Measurements from ENCODE around the gene SMYD1.

The SMYD1 gene

DNA sequence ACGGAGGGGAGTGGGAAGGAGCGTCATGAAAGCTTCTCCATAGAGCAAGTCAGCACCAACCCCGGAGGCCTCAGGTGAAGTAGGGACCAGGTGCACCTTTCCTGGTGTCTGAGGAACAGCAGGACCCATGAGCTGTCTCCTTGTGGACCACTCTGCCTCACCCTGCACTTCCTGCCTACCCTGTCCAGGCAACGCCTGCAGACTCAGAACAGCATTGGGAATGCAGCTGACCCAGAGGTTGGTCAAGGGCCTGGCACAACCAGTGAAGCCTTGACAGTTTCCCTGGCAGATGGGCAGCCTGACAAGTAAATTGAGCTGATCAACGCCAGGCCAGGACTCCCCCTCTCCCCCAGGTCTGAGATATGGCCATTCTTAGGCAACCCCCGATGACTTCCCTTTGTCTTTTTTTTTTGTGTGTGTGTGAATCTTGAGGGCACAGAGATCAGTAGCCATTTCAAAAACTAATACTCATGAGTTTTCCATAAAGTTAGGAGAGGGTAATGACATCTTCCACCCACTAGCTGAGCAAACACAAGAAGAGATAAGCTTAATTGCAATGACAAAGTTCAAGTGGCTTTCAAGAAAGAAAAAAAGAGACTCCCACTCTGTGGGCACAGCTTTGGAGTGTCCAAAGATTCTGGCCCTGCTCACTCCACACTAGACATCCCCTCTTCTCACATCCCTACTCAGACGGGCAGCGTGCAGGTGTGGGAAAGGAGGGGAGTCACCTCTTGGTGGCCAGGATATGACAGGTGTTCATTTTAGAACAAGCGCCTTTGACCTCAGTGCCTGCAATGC is 63.8 kb downstream of the SMYD1 start:
- Histone ChIP-seq H2BK5ac (ENCODE audit: low read length) (no peak overlapping the region), H3K18ac (ENCODE audit: low read length) (peak overlapping the region; percentile 40), H3K14ac (ENCODE audit: low read length) (peak overlapping the region; percentile 25), H3K4me2 (ENCODE audit: insufficient read depth, low read length, poor library complexity, severe bottlenecking) (no peak overlapping the region), H3K9ac (ENCODE audit: low read depth, low read length, poor library complexity) (no peak overlapping the region), H3K4me3 (ENCODE audit: low read length in 2 of 2) (peak overlapping the region in 1 of 2 donors; percentile 10), H3K27me3 (ENCODE audit: control insufficient read depth in 3 of 3, insufficient read depth in 3 of 3, low read depth in 1 of 3, low read length in 3 of 3) (peaks cover 0 to 5% (median 0%) of the 10 kb centered on the region in 3 experiments), H3K79me1 (ENCODE audit: low read depth, low read length) (no peaks in the 10 kb centered on the region), H2BK12ac (ENCODE audit: low read length) (no peak overlapping the region), H2AK5ac (ENCODE audit: low read depth, low read length) (peak overlapping the region; percentile 28), H3K23ac (ENCODE audit: low read depth, low read length, poor library complexity) (no peak overlapping the region), H4K8ac (ENCODE audit: low read depth, low read length) (no peak overlapping the region), H2BK15ac (ENCODE audit: low read length) (no peak overlapping the region), H2BK120ac (ENCODE audit: low read depth, low read length) (peak overlapping the region; percentile 11), H3K4ac (ENCODE audit: low read length) (no peak overlapping the region), H3K27ac (replicated peaks; ENCODE audit: low read length) (no peak overlapping the region), H3K4me1 (ENCODE audit: control insufficient read depth in 2 of 2, insufficient read depth in 1 of 2, low read depth in 1 of 2, low read length in 2 of 2) (no peaks in the 10 kb centered on the region), H4K91ac (ENCODE audit: low read depth, low read length, poor library complexity) (no peak overlapping the region), H2AFZ (ENCODE audit: low read length) (no peak overlapping the region), H3K36me3 (replicated peaks in 1 of 2; ENCODE audit: control insufficient read depth in 2 of 2, insufficient read depth in 2 of 2, low read length in 2 of 2) (no peaks in the 10 kb centered on the region), H3K9me3 (replicated peaks in 1 of 2; ENCODE audit: control insufficient read depth in 2 of 2, insufficient read depth in 1 of 2, low read depth in 1 of 2, low read length in 2 of 2) (no peaks in the 10 kb centered on the region)
- no CpG with 5 or more reads among the region's 9 CpGs for WGBS, 2 donors (ENCODE audit: extremely low coverage in 2 of 2, insufficient read length in 2 of 2, insufficient replicate concordance in 1 of 2)
- DNase-seq (ENCODE audit: low spot score) = no peak

DNA sequence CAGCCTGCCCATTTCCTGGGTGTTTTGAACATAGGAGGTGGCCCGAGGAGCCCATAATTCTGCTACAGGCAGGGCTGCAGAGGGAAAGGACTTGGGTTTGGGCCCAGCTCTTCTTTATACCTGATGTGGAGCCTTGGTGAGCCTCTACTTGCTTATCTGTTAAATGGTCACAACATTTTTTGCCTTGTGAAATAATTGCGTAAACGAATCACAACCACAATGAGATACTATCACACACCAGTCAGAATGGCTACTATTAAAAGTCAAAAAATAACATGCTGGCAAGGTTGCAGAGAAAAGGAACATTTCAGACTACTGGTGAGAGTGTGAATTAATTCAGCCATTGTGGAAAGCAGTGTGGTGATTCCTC is 64.4 kb downstream of the SMYD1 start:
- Histone ChIP-seq H3K4me2 (ENCODE audit: insufficient read depth, low read length, poor library complexity, severe bottlenecking) (no peak overlapping the region), H3K4me3 (ENCODE audit: low read length in 2 of 2) (no peak overlapping the region), H4K8ac (ENCODE audit: low read depth, low read length) (no peak overlapping the region), H3K9me3 (replicated peaks in 1 of 2; ENCODE audit: control insufficient read depth in 2 of 2, insufficient read depth in 1 of 2, low read depth in 1 of 2, low read length in 2 of 2) (no peaks in the 10 kb centered on the region), H3K27ac (replicated peaks; ENCODE audit: low read length) (no peak overlapping the region), H2BK15ac (ENCODE audit: low read length) (no peak overlapping the region), H3K14ac (ENCODE audit: low read length) (no peak overlapping the region), H2BK120ac (ENCODE audit: low read depth, low read length) (no peak overlapping the region), H3K4ac (ENCODE audit: low read length) (no peak overlapping the region), H3K36me3 (replicated peaks in 1 of 2; ENCODE audit: control insufficient read depth in 2 of 2, insufficient read depth in 2 of 2, low read length in 2 of 2) (no peaks in the 10 kb centered on the region), H3K27me3 (ENCODE audit: control insufficient read depth in 3 of 3, insufficient read depth in 3 of 3, low read depth in 1 of 3, low read length in 3 of 3) (peaks cover 0 to 4% (median 0%) of the 10 kb centered on the region in 3 experiments), H3K18ac (ENCODE audit: low read length) (no peak overlapping the region), H3K9ac (ENCODE audit: low read depth, low read length, poor library complexity) (no peak overlapping the region), H2BK5ac (ENCODE audit: low read length) (no peak overlapping the region), H2AFZ (ENCODE audit: low read length) (no peak overlapping the region), H3K23ac (ENCODE audit: low read depth, low read length, poor library complexity) (no peak overlapping the region), H3K79me1 (ENCODE audit: low read depth, low read length) (no peaks in the 10 kb centered on the region), H3K4me1 (ENCODE audit: control insufficient read depth in 2 of 2, insufficient read depth in 1 of 2, low read depth in 1 of 2, low read length in 2 of 2) (no peaks in the 10 kb centered on the region), H2BK12ac (ENCODE audit: low read length) (no peak overlapping the region), H2AK5ac (ENCODE audit: low read depth, low read length) (no peak overlapping the region), H4K91ac (ENCODE audit: low read depth, low read length, poor library complexity) (no peak overlapping the region)
- no CpG with 5 or more reads among the region's 3 CpGs for WGBS, 2 donors (ENCODE audit: extremely low coverage in 2 of 2, insufficient read length in 2 of 2, insufficient replicate concordance in 1 of 2)
- DNase-seq (ENCODE audit: low spot score) = no peak

DNA sequence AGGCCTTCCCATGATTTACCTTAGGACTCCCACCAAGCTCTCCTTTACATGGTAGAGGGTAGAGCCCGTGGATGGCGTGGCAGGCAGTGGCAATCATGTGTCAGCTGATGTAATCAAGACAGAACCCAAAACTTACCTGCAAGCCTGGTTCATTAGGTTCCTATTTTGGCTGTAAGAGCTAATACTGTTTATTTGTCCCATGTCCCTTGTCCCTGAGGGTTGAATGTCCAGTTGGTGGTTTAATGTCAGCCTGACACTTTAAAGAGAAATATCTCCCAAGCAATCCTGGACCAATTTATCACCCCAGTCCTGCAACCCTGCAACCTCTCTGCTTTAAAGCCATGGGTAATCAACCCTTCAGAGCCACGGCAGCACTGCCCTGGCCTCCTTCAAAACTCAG is 66.2 kb downstream of the SMYD1 start:
- no peak for DNase-seq (ENCODE audit: low spot score)
- no peak overlapping the region for H4K91ac ChIP-seq (ENCODE audit: low read depth, low read length, poor library complexity)
- H2BK15ac ChIP-seq (ENCODE audit: low read length) = no peak overlapping the region
- H3K4me2 ChIP-seq (ENCODE audit: insufficient read depth, low read length, poor library complexity, severe bottlenecking) = no peak overlapping the region
- H3K4ac ChIP-seq (ENCODE audit: low read length) = no peak overlapping the region
- no peak overlapping the region for H3K18ac ChIP-seq (ENCODE audit: low read length)
- peaks cover 0 to 4% (median 0%) of the 10 kb centered on the region in 3 experiments for H3K27me3 ChIP-seq (ENCODE audit: control insufficient read depth in 3 of 3, insufficient read depth in 3 of 3, low read depth in 1 of 3, low read length in 3 of 3)
- no peaks in the 10 kb centered on the region for H3K36me3 ChIP-seq (replicated peaks in 1 of 2; ENCODE audit: control insufficient read depth in 2 of 2, insufficient read depth in 2 of 2, low read length in 2 of 2)
- H3K4me3 ChIP-seq (ENCODE audit: low read length in 2 of 2) = no peak overlapping the region
- H3K27ac ChIP-seq (replicated peaks; ENCODE audit: low read length) = no peak overlapping the region
- H3K23ac ChIP-seq (ENCODE audit: low read depth, low read length, poor library complexity) = no peak overlapping the region
- H2BK5ac ChIP-seq (ENCODE audit: low read length) = no peak overlapping the region
- H2AK5ac ChIP-seq (ENCODE audit: low read depth, low read length) = no peak overlapping the region
- H3K9me3 ChIP-seq (replicated peaks in 1 of 2; ENCODE audit: control insufficient read depth in 2 of 2, insufficient read depth in 1 of 2, low read depth in 1 of 2, low read length in 2 of 2) = no peaks in the 10 kb centered on the region
- no peaks in the 10 kb centered on the region for H3K79me1 ChIP-seq (ENCODE audit: low read depth, low read length)
- H3K9ac ChIP-seq (ENCODE audit: low read depth, low read length, poor library complexity) = no peak overlapping the region
- H2AFZ ChIP-seq (ENCODE audit: low read length) = no peak overlapping the region
- H3K14ac ChIP-seq (ENCODE audit: low read length) = no peak overlapping the region
- WGBS, 2 donors (ENCODE audit: extremely low coverage in 2 of 2, insufficient read length in 2 of 2, insufficient replicate concordance in 1 of 2) = no CpG with 5 or more reads among the region's 3 CpGs
- no peak overlapping the region for H2BK120ac ChIP-seq (ENCODE audit: low read depth, low read length)
- H4K8ac ChIP-seq (ENCODE audit: low read depth, low read length) = no peak overlapping the region
- no peaks in the 10 kb centered on the region for H3K4me1 ChIP-seq (ENCODE audit: control insufficient read depth in 2 of 2, insufficient read depth in 1 of 2, low read depth in 1 of 2, low read length in 2 of 2)
- no peak overlapping the region for H2BK12ac ChIP-seq (ENCODE audit: low read length)

DNA sequence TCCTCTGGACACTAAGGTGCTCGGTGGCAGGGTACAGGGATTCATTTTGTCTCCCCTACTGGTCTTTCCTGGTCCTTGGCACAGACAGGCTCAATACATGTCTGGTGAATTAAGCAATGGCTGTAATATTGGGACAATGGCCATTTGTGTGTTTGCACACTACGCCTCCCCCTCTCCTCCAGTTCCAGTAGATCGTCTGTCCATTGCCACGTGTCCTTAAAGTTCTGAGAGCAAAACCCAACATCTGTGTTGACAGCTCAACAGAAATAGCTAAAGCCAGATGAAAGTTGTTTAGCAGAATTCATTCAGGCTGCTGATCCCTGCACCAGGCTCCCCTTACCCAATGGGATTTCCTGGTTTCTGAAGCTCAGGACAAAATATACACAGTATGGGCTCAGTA is 69.2 kb downstream of the SMYD1 start:
- Histone ChIP-seq H3K36me3 (replicated peaks in 1 of 2; ENCODE audit: control insufficient read depth in 2 of 2, insufficient read depth in 2 of 2, low read length in 2 of 2) (no peaks in the 10 kb centered on the region), H3K4me1 (ENCODE audit: control insufficient read depth in 2 of 2, insufficient read depth in 1 of 2, low read depth in 1 of 2, low read length in 2 of 2) (no peaks in the 10 kb centered on the region), H2BK120ac (ENCODE audit: low read depth, low read length) (no peak overlapping the region), H3K14ac (ENCODE audit: low read length) (no peak overlapping the region), H2AK5ac (ENCODE audit: low read depth, low read length) (no peak overlapping the region), H3K23ac (ENCODE audit: low read depth, low read length, poor library complexity) (no peak overlapping the region), H3K79me1 (ENCODE audit: low read depth, low read length) (no peaks in the 10 kb centered on the region), H4K91ac (ENCODE audit: low read depth, low read length, poor library complexity) (no peak overlapping the region), H3K4me3 (ENCODE audit: low read length in 2 of 2) (no peak overlapping the region), H2AFZ (ENCODE audit: low read length) (no peak overlapping the region), H2BK5ac (ENCODE audit: low read length) (no peak overlapping the region), H3K9ac (ENCODE audit: low read depth, low read length, poor library complexity) (no peak overlapping the region), H3K27ac (replicated peaks; ENCODE audit: low read length) (no peak overlapping the region), H2BK15ac (ENCODE audit: low read length) (no peak overlapping the region), H3K9me3 (replicated peaks in 1 of 2; ENCODE audit: control insufficient read depth in 2 of 2, insufficient read depth in 1 of 2, low read depth in 1 of 2, low read length in 2 of 2) (no peaks in the 10 kb centered on the region), H4K8ac (ENCODE audit: low read depth, low read length) (no peak overlapping the region), H3K27me3 (ENCODE audit: control insufficient read depth in 3 of 3, insufficient read depth in 3 of 3, low read depth in 1 of 3, low read length in 3 of 3) (no peaks in the 10 kb centered on the region), H3K4me2 (ENCODE audit: insufficient read depth, low read length, poor library complexity, severe bottlenecking) (no peak overlapping the region), H3K4ac (ENCODE audit: low read length) (no peak overlapping the region), H3K18ac (ENCODE audit: low read length) (no peak overlapping the region), H2BK12ac (ENCODE audit: low read length) (no peak overlapping the region)
- DNase-seq (ENCODE audit: low spot score) = no peak
- WGBS, 2 donors (ENCODE audit: extremely low coverage in 2 of 2, insufficient read length in 2 of 2, insufficient replicate concordance in 1 of 2) = no CpG with 5 or more reads among the region's 4 CpGs
